HepG2 (cell line): ENCODE measurements around the gene DSN1. TPM values are rescaled to one million over a fixed set of nuclear protein-coding genes. Genes with fewer than 3 reads are reported as not detected.
A peak's percentile ranks its signal among the peaks of the same experiment; 100 is the strongest.

ENCODE experiments used
- ATAC-seq: fragments of 200-7000 bp; cut with Tn5 transposase; 3 replicates; pipeline ENCODE4 v1.9.1; 2020; ENCODE audit warnings: mild to moderate bottlenecking, moderate library complexity
- BruUV-seq: library from RNA; stranded (reverse); fragments of 400-500 nt; replicated peaks from 2 replicates; lab custom pipeline; 2021; lab: Mats Ljungman, UMichigan
- CTCF ChIA-PET: fragments of 300-600 bp; formaldehyde crosslinking; extraction: SDS; loops from one replicate; lab custom pipeline; 2021; ENCODE audit warnings: low total read pairs, inconsistent platforms, low intra/inter-chr PET ratio; lab: Yijun Ruan, JAX
- POLR2A ChIA-PET: fragments of 350-600 bp; sonication (Branson Sonifier 250); formaldehyde crosslinking; loops from one replicate; lab custom pipeline; 2020; ENCODE audit warnings: antibody characterized with exemption, inconsistent platforms; lab: Yijun Ruan, JAX
- DNase-seq: peaks from one replicate; pipeline ENCODE4 v3.0.0-alpha.2; 2015; ENCODE audit warnings: low spot score
- FAIRE-seq: peaks from 3 replicates; lab custom pipeline; 2011; peaks lifted over from hg19 to GRCh38; lab: Jason Lieb, UNC
- H2AFZ ChIP-seq: one replicate; pipeline ENCODE4 v1.6.1; 2011; ENCODE audit warnings: low read length, inconsistent platforms
- H3K27ac ChIP-seq: fragments of 300-600 bp; 3 replicates; pipeline ENCODE4 v1.8.0; 2011; ENCODE audit warnings: mixed run types, mild to moderate bottlenecking, mixed read lengths, low read length, inconsistent platforms; ENCODE audit not compliant: insufficient read depth; ENCODE audit errors: extremely low read length
- H3K27me3 ChIP-seq, 2 experiments: fragments of 200-600 bp in 1 of 2; 2 replicates in 1 of 2; 3 replicates in 1 of 2; pipeline versions ENCODE4 v1.6.0 to v1.8.0; 2011; ENCODE audit warnings: low read length in 2 of 2, mild to moderate bottlenecking in 2 of 2, moderate library complexity in 2 of 2, inconsistent platforms in 1 of 2; ENCODE audit not compliant: insufficient read depth in 2 of 2, control insufficient read depth in 1 of 2
- H3K36me3 ChIP-seq, 2 experiments: fragments of 200-600 bp in 1 of 2; replicated peaks in 1 of 2; 2 replicates in 1 of 2; 3 replicates in 1 of 2; pipeline versions ENCODE4 v1.5.1 to v1.8.0; 2011; ENCODE audit warnings: low read length in 2 of 2, inconsistent platforms in 1 of 2; ENCODE audit not compliant: insufficient read depth in 2 of 2, control insufficient read depth in 1 of 2
- H3K4me1 ChIP-seq: 2 replicates; pipeline ENCODE4 v1.5.1; 2012; ENCODE audit warnings: low read length, inconsistent platforms; ENCODE audit not compliant: insufficient read depth
- H3K4me2 ChIP-seq: 2 replicates; pipeline ENCODE4 v1.6.0; 2011; ENCODE audit warnings: low read depth, low read length, inconsistent platforms
- H3K4me3 ChIP-seq, 3 experiments: fragments of 200-600 bp in 1 of 3; sonication (generic), shearing (Covaris generic) in 1 of 3; replicated peaks in 1 of 3; 2 replicates each; pipeline ENCODE4 v1.5.1; 2011 to 2016; ENCODE audit warnings: low read length in 3 of 3, inconsistent platforms in 2 of 3, low read depth in 2 of 3, mild to moderate bottlenecking in 2 of 3, control low read depth in 1 of 3, mixed read lengths in 1 of 3; ENCODE audit not compliant: insufficient read depth in 1 of 3
- H3K79me2 ChIP-seq: one replicate; pipeline ENCODE4 v1.6.1; 2011; ENCODE audit warnings: low read length, inconsistent platforms; ENCODE audit not compliant: insufficient read depth
- H3K9ac ChIP-seq: 2 replicates; pipeline ENCODE4 v1.6.0; 2011; ENCODE audit warnings: mild to moderate bottlenecking, low read depth, low read length, inconsistent platforms; ENCODE audit not compliant: insufficient read depth
- H3K9me3 ChIP-seq: 2 replicates; pipeline ENCODE4 v1.5.1; 2012; ENCODE audit warnings: mild to moderate bottlenecking, low read length
- H4K20me1 ChIP-seq: 2 replicates; pipeline ENCODE4 v1.6.0; 2011; ENCODE audit warnings: inconsistent platforms, mild to moderate bottlenecking, low read length, moderate library complexity; ENCODE audit not compliant: insufficient read depth
- ADNP ChIP-seq: sonication (generic); formaldehyde crosslinking; IDR thresholded peaks from 2 replicates; pipeline ENCODE4 v1.4.0; 2020; ENCODE audit warnings: missing genetic modification reagents
- AGO1 ChIP-seq: fragments of 200-400 bp; formaldehyde crosslinking; IDR thresholded peaks from 2 replicates; pipeline ENCODE4 v1.6.1; 2017; ENCODE audit warnings: mild to moderate bottlenecking, low read depth, low read length, moderate library complexity; ENCODE audit not compliant: poor library complexity, severe bottlenecking
- ATF7 ChIP-seq, 2 experiments: fragments of 450-650 bp in 1 of 2; sonication (generic) in 1 of 2; formaldehyde crosslinking in 1 of 2; IDR thresholded peaks; 2 replicates each; pipeline versions ENCODE4 v1.4.0 to v1.6.1; 2016 to 2020; ENCODE audit warnings: antibody characterized with exemption in 1 of 2, mild to moderate bottlenecking in 1 of 2, missing genetic modification reagents in 1 of 2
- CREB1 ChIP-seq, 2 experiments: fragments of 450-650 bp in 1 of 2; IDR thresholded peaks; 2 replicates each; pipeline ENCODE4 v1.6.1; 2016 to 2017; ENCODE audit warnings: control low read depth in 1 of 2, mild to moderate bottlenecking in 1 of 2, missing compliant biosample characterization in 1 of 2, missing genetic modification characterization in 1 of 2
- DMAP1 ChIP-seq: IDR thresholded peaks from 2 replicates; pipeline ENCODE4 v1.6.1; 2016
- NFATC3 ChIP-seq: sonication (generic); formaldehyde crosslinking; IDR thresholded peaks from 2 replicates; pipeline ENCODE4 v1.5.1; 2020; ENCODE audit warnings: mild to moderate bottlenecking, missing genetic modification reagents
- NFE2L2 ChIP-seq: fragments of 150-350 bp; IDR thresholded peaks from 2 replicates; pipeline ENCODE4 v1.6.1; 2014; ENCODE audit warnings: low read length
- SIN3A ChIP-seq: IDR thresholded peaks from 2 replicates; pipeline ENCODE4 v1.6.1; 2011; ENCODE audit warnings: low read depth, mild to moderate bottlenecking, control low read depth, low read length, borderline replicate concordance
- SUZ12 ChIP-seq: fragments of 150-350 bp; IDR thresholded peaks from 2 replicates; pipeline ENCODE4 v1.6.1; 2014; ENCODE audit warnings: low read depth, low read length
- TAF15 ChIP-seq: fragments of 200-400 bp; formaldehyde crosslinking; IDR thresholded peaks from one replicate; pipeline ENCODE4 v1.6.1; 2018; ENCODE audit warnings: mild to moderate bottlenecking, low read depth, low read length; ENCODE audit not compliant: poor library complexity, severe bottlenecking
- TBP ChIP-seq: sonication (generic); formaldehyde crosslinking; IDR thresholded peaks from 2 replicates; pipeline ENCODE4 v1.5.0; 2020; ENCODE audit warnings: missing genetic modification reagents
- ZNF678 ChIP-seq: sonication (generic); formaldehyde crosslinking; IDR thresholded peaks from 2 replicates; pipeline ENCODE4 v1.4.0; 2020; ENCODE audit warnings: mild to moderate bottlenecking, missing genetic modification reagents
- WGBS: methylation state at CpG from one replicate; pipeline ENCODE4 v1.1.6; 2017; ENCODE audit warnings: low lambda C conversion rate; 5-methylcytosine and 5-hydroxymethylcytosine counted together
- in situ Hi-C: cut with HindIII; loops from 2 replicates; pipeline ENCODE4 v1.10.0; 2017; ENCODE audit warnings: low pct_unique_long_range_greater_than_20kb; ENCODE audit not compliant: extremely low pct_ligation_motif_present
- intact Hi-C: fragments of 100-400 bp; cut with micrococcal nuclease; formaldehyde crosslinking; loops from one replicate; pipeline ENCODE4 v1.10.0; 2022; ENCODE audit not compliant: unreplicated experiment
- polyA plus RNA-seq, 8 experiments: library from polyadenylated mRNA; depleted of rRNA in 3 of 8; stranded (reverse) in 7 of 8; unstranded in 1 of 8; fragments of >200 nt; fragmentation: Illumina TruSeq in 4 of 8; extraction: Trizol in 4 of 8; gene quantifications; 2 replicates each; pipeline versions ENCODE4 v1.2.1 to v1.2.3, GENCODE V29; 2011 to 2016; ENCODE audit warnings: low read depth in 4 of 8, missing spikeins in 1 of 8, mixed read lengths in 1 of 8; ENCODE audit not compliant: insufficient read depth in 1 of 8
- total RNA-seq, 5 experiments: library from RNA; depleted of rRNA; stranded (reverse); fragments of >200 nt; fragmentation: Illumina TruSeq; extraction: Trizol; gene quantifications; 2 replicates each; pipeline ENCODE4 v1.2.3, GENCODE V29; 2016; ENCODE audit warnings: low read depth in 1 of 5
- TF ChIP-seq, protein P1 (sequence below): IDR thresholded peaks from 2 replicates; pipeline ENCODE4 v1.6.1; 2016; ENCODE audit warnings: control low read depth
- TF ChIP-seq, protein P2 (sequence below): sonication (generic); formaldehyde crosslinking; IDR thresholded peaks from 2 replicates; pipeline ENCODE4 v1.4.0; 2020; ENCODE audit warnings: missing genetic modification reagents, mild to moderate bottlenecking, borderline replicate concordance
- TF ChIP-seq, protein P3 (sequence below): sonication (generic); formaldehyde crosslinking; IDR thresholded peaks from 2 replicates; pipeline ENCODE4 v1.5.1; 2020; ENCODE audit warnings: mild to moderate bottlenecking, missing genetic modification reagents, borderline replicate concordance

The DSN1 gene
- total and polyA plus RNA-seq, 2 of the 13 experiments (the other 11 are each of a cell fraction or from before 2014, with no cell fraction given): 18.7 to 53.7 TPM

DNA sequence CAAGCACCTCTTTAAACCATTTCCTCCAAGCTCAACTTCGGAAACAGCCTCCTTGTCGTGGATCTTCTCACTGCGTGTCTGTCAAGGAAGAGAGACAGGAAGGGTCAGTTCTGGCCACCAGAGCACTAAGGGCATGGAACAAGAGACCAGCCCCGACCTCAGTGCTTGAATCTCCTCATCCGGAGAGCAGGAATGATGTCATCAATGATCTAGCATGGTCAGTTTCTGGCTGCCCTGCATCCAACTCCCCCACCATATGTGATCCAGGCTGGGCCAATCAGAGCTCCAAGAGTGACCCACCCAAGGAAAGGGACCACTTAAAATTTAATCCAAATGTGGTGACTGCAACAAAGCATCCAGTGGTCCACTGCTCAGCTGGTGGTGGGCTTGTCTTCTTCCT, 23.3 kb upstream of the DSN1 start:
- Histone ChIP-seq H4K20me1 (no peaks in the 10 kb centered on the region), H2AFZ (no peak overlapping the region), H3K9ac (no peak overlapping the region), H3K36me3 (peaks cover 33 to 78% of the 10 kb centered on the region in 2 experiments), H3K4me3 (no peak overlapping the region), H3K9me3 (no peaks in the 10 kb centered on the region), H3K27me3 (no peaks in the 10 kb centered on the region)
- CTCF ChIA-PET: no interaction called here
- BruUV-seq: no TSS peak
- ATAC-seq: no peak
- DNase-seq: no peak
- 97% methylated on average over 5 of the region's 5 CpGs for WGBS
- in situ Hi-C loops: no loop called here
- TF ChIP-seq CREB1 (IDR thresholded peaks at IDR 0.05) (peak; percentile 53), CREB1 (CRISPR knock-in tag; IDR thresholded peaks at IDR 0.05) (no peak), ZNF678 (CRISPR knock-in tag) (no peak), AGO1 (no peak), ATF7 (IDR thresholded peaks at IDR 0.05) (peak; percentile 94), ATF7 (CRISPR knock-in tag; IDR thresholded peaks at IDR 0.05) (no peak), ADNP (no peak)
- TF ChIP-seq, all 625 proteins: peak for 2
- Histone ChIP-seq H3K4me2 (no peak overlapping the region), H3K27ac (no peak overlapping the region), H3K4me1 (no peaks in the 10 kb centered on the region), H3K79me2 (no peaks in the 10 kb centered on the region)
- intact Hi-C loops: no loop called here
- FAIRE-seq: no peak
- POLR2A ChIA-PET: interaction anchor here (1.6 kb wide), 1 partner anchor 12 kb away, joined by 4 read pairs; no protein-coding TSS in a partner anchor

DNA sequence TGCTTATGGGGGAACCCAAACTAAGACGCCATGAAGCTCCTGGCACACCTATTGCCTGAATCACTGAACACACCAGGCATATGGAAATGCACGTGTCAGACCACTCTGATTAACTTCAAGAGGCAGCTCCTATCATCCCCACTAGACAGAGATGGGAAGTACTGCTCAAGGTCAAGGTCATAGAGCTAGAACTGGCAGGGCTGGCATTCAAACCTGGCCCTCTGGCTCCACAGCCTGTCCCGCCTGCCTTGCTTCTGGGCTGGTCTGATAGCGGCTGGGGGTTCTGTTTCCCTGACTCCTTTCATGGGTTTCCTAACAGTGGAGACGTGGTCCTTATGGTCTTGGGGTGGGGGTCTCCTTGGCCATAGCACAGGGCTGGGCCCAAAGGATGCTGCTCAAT, 22.6 kb upstream of the DSN1 start:
- no peak for FAIRE-seq
- TF ChIP-seq DMAP1 (CRISPR knock-in tag) (no peak), SIN3A (no peak), NFATC3 (CRISPR knock-in tag) (no peak), TBP (CRISPR knock-in tag) (no peak), TAF15 (no peak), SUZ12 (no peak), NFE2L2 (no peak)
- TF ChIP-seq, protein P1, sequence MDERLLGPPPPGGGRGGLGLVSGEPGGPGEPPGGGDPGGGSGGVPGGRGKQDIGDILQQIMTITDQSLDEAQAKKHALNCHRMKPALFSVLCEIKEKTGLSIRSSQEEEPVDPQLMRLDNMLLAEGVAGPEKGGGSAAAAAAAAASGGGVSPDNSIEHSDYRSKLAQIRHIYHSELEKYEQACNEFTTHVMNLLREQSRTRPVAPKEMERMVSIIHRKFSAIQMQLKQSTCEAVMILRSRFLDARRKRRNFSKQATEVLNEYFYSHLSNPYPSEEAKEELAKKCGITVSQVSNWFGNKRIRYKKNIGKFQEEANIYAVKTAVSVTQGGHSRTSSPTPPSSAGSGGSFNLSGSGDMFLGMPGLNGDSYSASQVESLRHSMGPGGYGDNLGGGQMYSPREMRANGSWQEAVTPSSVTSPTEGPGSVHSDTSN (CRISPR knock-in tag): no peak
- TF ChIP-seq, protein P2, sequence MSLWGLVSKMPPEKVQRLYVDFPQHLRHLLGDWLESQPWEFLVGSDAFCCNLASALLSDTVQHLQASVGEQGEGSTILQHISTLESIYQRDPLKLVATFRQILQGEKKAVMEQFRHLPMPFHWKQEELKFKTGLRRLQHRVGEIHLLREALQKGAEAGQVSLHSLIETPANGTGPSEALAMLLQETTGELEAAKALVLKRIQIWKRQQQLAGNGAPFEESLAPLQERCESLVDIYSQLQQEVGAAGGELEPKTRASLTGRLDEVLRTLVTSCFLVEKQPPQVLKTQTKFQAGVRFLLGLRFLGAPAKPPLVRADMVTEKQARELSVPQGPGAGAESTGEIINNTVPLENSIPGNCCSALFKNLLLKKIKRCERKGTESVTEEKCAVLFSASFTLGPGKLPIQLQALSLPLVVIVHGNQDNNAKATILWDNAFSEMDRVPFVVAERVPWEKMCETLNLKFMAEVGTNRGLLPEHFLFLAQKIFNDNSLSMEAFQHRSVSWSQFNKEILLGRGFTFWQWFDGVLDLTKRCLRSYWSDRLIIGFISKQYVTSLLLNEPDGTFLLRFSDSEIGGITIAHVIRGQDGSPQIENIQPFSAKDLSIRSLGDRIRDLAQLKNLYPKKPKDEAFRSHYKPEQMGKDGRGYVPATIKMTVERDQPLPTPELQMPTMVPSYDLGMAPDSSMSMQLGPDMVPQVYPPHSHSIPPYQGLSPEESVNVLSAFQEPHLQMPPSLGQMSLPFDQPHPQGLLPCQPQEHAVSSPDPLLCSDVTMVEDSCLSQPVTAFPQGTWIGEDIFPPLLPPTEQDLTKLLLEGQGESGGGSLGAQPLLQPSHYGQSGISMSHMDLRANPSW (CRISPR knock-in tag): no peak
- TF ChIP-seq, protein P3, sequence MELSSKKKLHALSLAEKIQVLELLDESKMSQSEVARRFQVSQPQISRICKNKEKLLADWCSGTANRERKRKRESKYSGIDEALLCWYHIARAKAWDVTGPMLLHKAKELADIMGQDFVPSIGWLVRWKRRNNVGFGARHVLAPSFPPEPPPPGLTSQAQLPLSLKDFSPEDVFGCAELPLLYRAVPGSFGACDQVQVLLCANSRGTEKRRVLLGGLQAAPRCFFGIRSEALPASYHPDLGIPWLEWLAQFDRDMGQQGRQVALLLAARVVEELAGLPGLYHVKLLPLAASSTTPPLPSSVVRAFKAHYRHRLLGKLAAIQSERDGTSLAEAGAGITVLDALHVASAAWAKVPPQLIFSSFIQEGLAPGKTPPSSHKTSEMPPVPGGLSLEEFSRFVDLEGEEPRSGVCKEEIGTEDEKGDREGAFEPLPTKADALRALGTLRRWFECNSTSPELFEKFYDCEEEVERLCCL: no peak

More for the DNA sequence above, 22.6 kb upstream of the DSN1 start:
- Histone ChIP-seq H4K20me1 (no peaks in the 10 kb centered on the region), H3K4me2 (no peak overlapping the region), H3K9me3 (no peaks in the 10 kb centered on the region), H3K27ac (no peak overlapping the region), H3K27me3 (no peaks in the 10 kb centered on the region), H3K36me3 (peaks cover 33 to 82% of the 10 kb centered on the region in 2 experiments), H3K4me3 (no peak overlapping the region), H3K4me1 (no peaks in the 10 kb centered on the region), H3K79me2 (no peaks in the 10 kb centered on the region), H3K9ac (no peak overlapping the region), H2AFZ (no peak overlapping the region)
- intact Hi-C loops (no loop called here), in situ Hi-C loops (no loop called here)
- CTCF ChIA-PET: no interaction called here
- 89% methylated on average over 5 of the region's 5 CpGs for WGBS
- ATAC-seq (no peak), DNase-seq (no peak)
- POLR2A ChIA-PET: interaction anchor here (1.6 kb wide), 1 partner anchor 13 kb away, joined by 4 read pairs; no protein-coding TSS in a partner anchor
- no TSS peak for BruUV-seq
